K562 (cell line): ENCODE measurements around the gene FBXO21. TPM values are rescaled to one million over a fixed set of nuclear protein-coding genes. Genes with fewer than 3 reads are reported as not detected.
A peak's percentile ranks its signal among the peaks of the same experiment; 100 is the strongest.

Experiments used
- ATAC-seq: fragments of 200-7000 bp; cut with Tn5 transposase; 3 replicates; pipeline ENCODE4 v1.9.1; 2020; ENCODE audit warnings: moderate library complexity
- BruUV-seq: library from RNA; stranded (reverse); fragments of 400-500 nt; replicated peaks from 2 replicates; lab custom pipeline; 2021; lab: Mats Ljungman, UMichigan
- CTCF ChIA-PET: fragments of 300-600 bp; formaldehyde crosslinking; extraction: SDS; loops from one replicate; lab custom pipeline; 2021; ENCODE audit warnings: low intra/inter-chr PET ratio; lab: Yijun Ruan, JAX
- POLR2A ChIA-PET: fragments of 300-600, 350-650 bp; sonication (Branson Sonifier 250); formaldehyde crosslinking; extraction: SDS; loops from one replicate; lab custom pipeline; 2021; ENCODE audit warnings: antibody characterized with exemption, inconsistent platforms; lab: Yijun Ruan, JAX
- DNase-seq, 4 experiments: peaks; one replicate each; pipeline versions ENCODE4 v3.0.0 to v3.0.0-alpha.2; 2011 to 2018; ENCODE audit warnings: low spot score in 3 of 4, mixed read lengths in 3 of 4; ENCODE audit errors: extremely low read depth in 1 of 4
- FAIRE-seq: peaks from 2 replicates; lab custom pipeline; 2011; peaks lifted over from hg19 to GRCh38; lab: Jason Lieb, UNC
- H2AFZ ChIP-seq: 2 replicates; pipeline ENCODE4 v1.6.0; 2011; ENCODE audit warnings: low read depth, low read length, control low read depth, inconsistent platforms
- H3K27ac ChIP-seq: fragments of 200-600 bp; 3 replicates; pipeline ENCODE4 v1.8.0; 2011; ENCODE audit warnings: low read depth, mild to moderate bottlenecking, control low read depth, inconsistent platforms, low read length, moderate library complexity, mixed read lengths; ENCODE audit errors: extremely low read depth
- H3K27me3 ChIP-seq, 2 experiments: fragments of 300-600 bp in 1 of 2; 2 replicates in 1 of 2; 3 replicates in 1 of 2; pipeline versions ENCODE4 v1.6.0 to v1.8.0; 2011; ENCODE audit warnings: inconsistent platforms in 2 of 2, low read length in 2 of 2, mild to moderate bottlenecking in 1 of 2, mixed read lengths in 1 of 2, moderate library complexity in 1 of 2; ENCODE audit not compliant: control insufficient read depth in 2 of 2, insufficient read depth in 2 of 2
- H3K36me3 ChIP-seq: fragments of 300-600 bp; 3 replicates; pipeline ENCODE4 v1.8.0; 2011; ENCODE audit warnings: mild to moderate bottlenecking, low read length, inconsistent platforms; ENCODE audit not compliant: control insufficient read depth, insufficient read depth
- H3K4me1 ChIP-seq, 2 experiments: fragments of 200-600 bp in 1 of 2; replicated peaks in 1 of 2; 2 replicates in 1 of 2; 3 replicates in 1 of 2; pipeline versions ENCODE4 v1.5.1 to v1.8.0; 2011; ENCODE audit warnings: inconsistent platforms in 2 of 2, low read length in 2 of 2, mild to moderate bottlenecking in 1 of 2, mixed read lengths in 1 of 2, moderate library complexity in 1 of 2; ENCODE audit not compliant: control insufficient read depth in 2 of 2, insufficient read depth in 2 of 2
- H3K4me2 ChIP-seq: 2 replicates; pipeline ENCODE4 v1.6.1; 2011; ENCODE audit warnings: low read length, control low read depth, inconsistent platforms, mixed read lengths; ENCODE audit not compliant: insufficient read depth
- H3K4me3 ChIP-seq: fragments of 200-600 bp; sonication (generic), shearing (Covaris generic); 2 replicates; pipeline ENCODE4 v1.5.1; 2016; ENCODE audit warnings: control low read depth, inconsistent platforms
- H3K79me2 ChIP-seq: fragments of 200-600 bp; 3 replicates; pipeline ENCODE4 v1.8.0; 2011; ENCODE audit warnings: low read length, inconsistent platforms; ENCODE audit not compliant: control insufficient read depth, insufficient read depth
- H3K9ac ChIP-seq, 2 experiments: 2 replicates each; pipeline versions ENCODE4 v1.6.0 to v1.6.1; 2011; ENCODE audit warnings: low read depth in 2 of 2, low read length in 2 of 2, control low read depth in 1 of 2, inconsistent platforms in 1 of 2, mild to moderate bottlenecking in 1 of 2, mixed read lengths in 1 of 2; ENCODE audit not compliant: insufficient read depth in 1 of 2
- H3K9me1 ChIP-seq: one replicate; pipeline ENCODE4 v1.6.0; 2011; ENCODE audit warnings: inconsistent platforms, mild to moderate bottlenecking, low read length, moderate library complexity; ENCODE audit not compliant: control insufficient read depth, insufficient read depth
- H3K9me3 ChIP-seq: replicated peaks from 2 replicates; pipeline ENCODE4 v1.5.1; 2011; ENCODE audit warnings: low read depth, low read length, inconsistent platforms; ENCODE audit not compliant: control insufficient read depth, insufficient read depth
- H4K20me1 ChIP-seq: replicated peaks from 2 replicates; pipeline ENCODE4 v1.6.1; 2011; ENCODE audit warnings: low read length, inconsistent platforms, mixed read lengths; ENCODE audit not compliant: control insufficient read depth, insufficient read depth
- RBM14 ChIP-seq: fragments of 200-400 bp; formaldehyde crosslinking; IDR thresholded peaks from 2 replicates; pipeline ENCODE4 v1.6.1; 2018; ENCODE audit warnings: low read depth, mild to moderate bottlenecking, low read length, moderate library complexity, borderline replicate concordance; ENCODE audit not compliant: insufficient read depth
- SPI1 ChIP-seq: IDR thresholded peaks from 2 replicates; pipeline ENCODE4 v1.6.1; 2011; ENCODE audit warnings: low read depth, low read length, control low read depth, borderline replicate concordance
- ZFPM2 ChIP-seq: fragments of 250-450 bp; sonication (Bioruptor Pico); IDR thresholded peaks from 2 replicates; pipeline ENCODE4 v1.5.1; 2022; ENCODE audit warnings: mild to moderate bottlenecking
- ZNF75A ChIP-seq: fragments of 450-650 bp; formaldehyde crosslinking; IDR thresholded peaks from 2 replicates; pipeline ENCODE4 v1.4.0; 2020; ENCODE audit warnings: mild to moderate bottlenecking
- WGBS: fragments of 100-300 bp; shearing (Covaris generic); methylation state at CpG from one replicate; pipeline ENCODE4 v1.1.6; 2016; ENCODE audit warnings: low coverage, mixed read lengths; ENCODE audit not compliant: insufficient coverage; ENCODE audit errors: missing lambda C conversion rate; 5-methylcytosine and 5-hydroxymethylcytosine counted together
- in situ Hi-C: fragments of 300-500 bp; cut with MboI; formaldehyde crosslinking; loops from 4 replicates; pipeline ENCODE4 v1.15.0; 2018; ENCODE audit warnings: inconsistent platforms, mixed read lengths
- intact Hi-C: fragments of 100-400 bp; cut with micrococcal nuclease; formaldehyde crosslinking; loops from 2 replicates; pipeline ENCODE4 v1.14.2; 2022
- polyA plus RNA-seq, 8 experiments: library from polyadenylated mRNA; depleted of rRNA in 4 of 8; stranded (reverse) in 5 of 8; unstranded in 3 of 8; fragments of >200 nt; fragmentation: Nextera tagmentation in 2 of 8; fragmentation: Illumina TruSeq in 1 of 8; extraction: Ambion mirVana in 2 of 8; extraction: Trizol in 1 of 8; gene quantifications; 2 replicates each; pipeline versions ENCODE4 v1.2.1 to v1.2.3, GENCODE V29; 2011 to 2014; ENCODE audit warnings: inconsistent platforms in 1 of 8, missing spikeins in 1 of 8
- total RNA-seq, 7 experiments: library from RNA; depleted of rRNA in 6 of 7; stranded (reverse); fragments of >200 nt in 6 of 7; fragmentation: Illumina TruSeq in 2 of 7; extraction: Trizol in 2 of 7; gene quantifications; 2 replicates each; pipeline versions ENCODE4 v1.2.1 to v1.2.3, GENCODE V29; 2011 to 2021; ENCODE audit warnings: low replicate concordance in 1 of 7
- TF ChIP-seq, protein P1 (sequence below), 2 experiments: fragments of 450-650 bp; formaldehyde crosslinking in 1 of 2; IDR thresholded peaks; 2 replicates each; pipeline versions ENCODE4 v1.4.0 to v1.6.1; 2014 to 2020; ENCODE audit warnings: mild to moderate bottlenecking in 2 of 2, borderline replicate concordance in 1 of 2, low read depth in 1 of 2

FBXO21 gene
- total and polyA plus RNA-seq, 9 of the 15 experiments (the other 6 are each of a cell fraction or from before 2014, with no cell fraction given) = 3.0 to 50.9 (median 9.1) TPM

- POLR2A ChIA-PET = no interaction called here
- no TSS peak for BruUV-seq
Observed at GRCh38 chr12:117213295-117213808, 23.1 kb upstream of the FBXO21 start.

DNA sequence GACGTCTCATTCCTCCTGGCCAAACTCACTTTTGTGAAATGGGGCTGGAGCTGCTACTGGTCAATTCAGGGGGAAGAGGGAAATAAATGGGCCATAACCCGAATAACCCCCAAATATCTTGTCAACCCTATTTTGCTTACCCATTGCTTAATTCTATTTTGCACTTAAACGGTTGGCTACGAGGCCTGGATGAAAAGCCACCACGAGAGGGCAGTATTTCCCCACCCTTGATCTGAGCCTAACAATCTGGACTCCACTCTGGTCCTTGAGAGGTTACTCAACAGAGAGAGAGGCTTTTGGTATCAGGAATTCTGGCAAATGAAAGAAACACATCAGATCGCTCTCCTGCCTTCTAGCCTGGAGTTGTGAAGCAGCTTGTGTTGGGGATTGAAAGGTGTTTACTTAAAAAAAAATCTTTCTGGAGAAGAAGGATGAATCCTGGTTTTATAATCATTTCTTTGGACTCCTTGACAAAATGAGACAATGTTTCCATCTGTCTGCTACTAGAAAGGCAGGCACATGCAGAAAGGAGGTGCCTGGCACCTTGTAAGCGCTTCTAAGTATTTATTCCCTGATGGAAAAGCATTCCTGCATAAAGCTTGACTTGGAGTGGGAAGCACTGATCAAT is 22.4 kb upstream of the FBXO21 start:
- DNase-seq (peak; percentile 74 to 79 (median 76)), ATAC-seq (peak; percentile 94), FAIRE-seq (peak; percentile 94)
- Histone ChIP-seq H4K20me1 (peaks cover 12% of the 10 kb centered on the region; the same call in 1 of the 2 replicates), H3K4me3 (no peak overlapping the region), H3K9me3 (no peaks in the 10 kb centered on the region), H3K27ac (no peak overlapping the region), H2AFZ (no peak overlapping the region), H3K9me1 (no peaks in the 10 kb centered on the region), H3K27me3 (peaks cover 20 to 70% of the 10 kb centered on the region in 2 experiments; a peak in 4 of 5 replicates), H3K4me1 (no peaks in the 10 kb centered on the region; a peak in 1 of 5 replicates), H3K79me2 (no peaks in the 10 kb centered on the region), H3K4me2 (no peak overlapping the region), H3K9ac (no peak overlapping the region), H3K36me3 (no peaks in the 10 kb centered on the region)
- in situ Hi-C loops = loop anchor here (10.0 kb wide), 1 partner anchor 622 kb away; no protein-coding TSS in a partner anchor
- no TSS peak for BruUV-seq
- intact Hi-C loops = loop anchor here (1.0 to 10.0 kb wide), 4 partner anchors 375 to 640 kb away; no protein-coding TSS in a partner anchor
- ChIA-PET POLR2A (no interaction called here), CTCF (interaction anchor here (0.7 kb wide), 1 partner anchor 625 kb away, joined by 3 read pairs; no protein-coding TSS in a partner anchor)
- 3% methylated on average over 7 of the region's 7 CpGs for WGBS
- TF ChIP-seq, protein P1, sequence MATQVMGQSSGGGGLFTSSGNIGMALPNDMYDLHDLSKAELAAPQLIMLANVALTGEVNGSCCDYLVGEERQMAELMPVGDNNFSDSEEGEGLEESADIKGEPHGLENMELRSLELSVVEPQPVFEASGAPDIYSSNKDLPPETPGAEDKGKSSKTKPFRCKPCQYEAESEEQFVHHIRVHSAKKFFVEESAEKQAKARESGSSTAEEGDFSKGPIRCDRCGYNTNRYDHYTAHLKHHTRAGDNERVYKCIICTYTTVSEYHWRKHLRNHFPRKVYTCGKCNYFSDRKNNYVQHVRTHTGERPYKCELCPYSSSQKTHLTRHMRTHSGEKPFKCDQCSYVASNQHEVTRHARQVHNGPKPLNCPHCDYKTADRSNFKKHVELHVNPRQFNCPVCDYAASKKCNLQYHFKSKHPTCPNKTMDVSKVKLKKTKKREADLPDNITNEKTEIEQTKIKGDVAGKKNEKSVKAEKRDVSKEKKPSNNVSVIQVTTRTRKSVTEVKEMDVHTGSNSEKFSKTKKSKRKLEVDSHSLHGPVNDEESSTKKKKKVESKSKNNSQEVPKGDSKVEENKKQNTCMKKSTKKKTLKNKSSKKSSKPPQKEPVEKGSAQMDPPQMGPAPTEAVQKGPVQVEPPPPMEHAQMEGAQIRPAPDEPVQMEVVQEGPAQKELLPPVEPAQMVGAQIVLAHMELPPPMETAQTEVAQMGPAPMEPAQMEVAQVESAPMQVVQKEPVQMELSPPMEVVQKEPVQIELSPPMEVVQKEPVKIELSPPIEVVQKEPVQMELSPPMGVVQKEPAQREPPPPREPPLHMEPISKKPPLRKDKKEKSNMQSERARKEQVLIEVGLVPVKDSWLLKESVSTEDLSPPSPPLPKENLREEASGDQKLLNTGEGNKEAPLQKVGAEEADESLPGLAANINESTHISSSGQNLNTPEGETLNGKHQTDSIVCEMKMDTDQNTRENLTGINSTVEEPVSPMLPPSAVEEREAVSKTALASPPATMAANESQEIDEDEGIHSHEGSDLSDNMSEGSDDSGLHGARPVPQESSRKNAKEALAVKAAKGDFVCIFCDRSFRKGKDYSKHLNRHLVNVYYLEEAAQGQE (IDR thresholded peaks at IDR 0.05; ENCODE audit: borderline replicate concordance) = peak; percentile 58; the same call in 1 of the 2 replicates
- TF ChIP-seq, protein P1 (CRISPR knock-in tag; IDR thresholded peaks at IDR 0.05; ENCODE audit: low read depth) = no peak
- TF ChIP-seq ZNF75A (CRISPR knock-in tag) (no peak), ZFPM2 (CRISPR knock-in tag) (no peak)

More at GRCh38 chr12:117213295-117213808, 23.1 kb upstream of the FBXO21 start:
- no peaks in the 10 kb centered on the region for H3K9me1 ChIP-seq
- H3K79me2 ChIP-seq = no peaks in the 10 kb centered on the region
- no peak overlapping the region for H3K27ac ChIP-seq
- H3K27me3 ChIP-seq = peaks cover 22 to 71% of the 10 kb centered on the region in 2 experiments; a peak in 4 of 5 replicates
- H4K20me1 ChIP-seq = peaks cover 12% of the 10 kb centered on the region; the same call in 1 of the 2 replicates
- no peak overlapping the region for H2AFZ ChIP-seq
- H3K9ac ChIP-seq = no peak overlapping the region
- intact Hi-C loops (loop anchor here (5.0 to 10.0 kb wide), 3 partner anchors 471 to 639 kb away; no protein-coding TSS in a partner anchor), in situ Hi-C loops (loop anchor here (10.0 kb wide), 1 partner anchor 621 kb away; no protein-coding TSS in a partner anchor)
- WGBS = 0% methylated on average over 2 of the region's 2 CpGs
- FAIRE-seq (no peak), ATAC-seq (no peak), DNase-seq (no peak)
- TF ChIP-seq RBM14 (no peak), SPI1 (peak; percentile 60; the same call in 1 of the 2 replicates)
- no peaks in the 10 kb centered on the region for H3K9me3 ChIP-seq
- H3K4me1 ChIP-seq = no peaks in the 10 kb centered on the region; a peak in 1 of 5 replicates
- no peak overlapping the region for H3K4me2 ChIP-seq
- CTCF ChIA-PET = no interaction called here
- H3K4me3 ChIP-seq = no peak overlapping the region
- H3K36me3 ChIP-seq = no peaks in the 10 kb centered on the region
